ENCODE data around the gene TRAF5.

- TF ChIP-seq CTCF (IDR thresholded peaks at IDR 0.05) = no peak
- TF ChIP-seq EP300 (IDR thresholded peaks at IDR 0.05) = no peak
Observed at GRCh38 chr1:211377539-211378450, 51.2 kb downstream of the TRAF5 start.
